ENCODE results near the gene SERPING1. TPM values are rescaled to one million over a fixed set of nuclear protein-coding genes. Genes with fewer than 3 reads are reported as not detected.

The SERPING1 gene
- total and polyA plus RNA-seq, 2 donors from 2014 or later: 361 to 785 TPM

DNA sequence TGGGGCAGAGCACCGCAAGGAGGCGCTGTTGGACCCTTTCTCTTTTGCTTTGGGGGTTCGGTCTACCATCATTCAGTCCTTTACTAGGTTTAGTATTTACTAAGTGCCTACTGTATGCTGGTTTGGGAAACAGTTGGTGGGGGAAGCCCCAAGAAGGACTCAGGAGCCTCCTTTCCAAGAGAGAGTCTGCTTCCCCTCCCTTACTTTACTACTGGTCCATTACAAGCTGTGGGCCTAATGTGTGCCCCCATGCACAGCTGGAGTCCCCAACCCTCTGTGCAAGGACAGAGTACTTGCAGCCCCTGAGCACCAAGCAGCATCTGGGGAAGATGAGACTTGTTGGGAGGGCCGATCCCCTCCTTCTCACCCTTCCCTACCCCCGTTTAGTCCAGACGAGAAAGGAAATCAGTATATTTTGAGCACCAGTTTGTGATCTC, 29.1 kb upstream of the SERPING1 start:
- Histone ChIP-seq H3K27ac (ENCODE audit: low read depth in 2 of 2, low read length in 2 of 2) (peak overlapping the region; percentile 51 to 59), H3K27me3 (ENCODE audit: control insufficient read depth, insufficient read depth, low read length) (no peaks in the 10 kb centered on the region), H3K9ac (ENCODE audit: low read length in 3 of 3) (peak overlapping the region in 1 of 3 donors; percentile 80), H3K36me3 (ENCODE audit: control insufficient read depth in 2 of 3, insufficient read depth in 3 of 3, low read length in 3 of 3) (no peaks in the 10 kb centered on the region), H3K4me3 (ENCODE audit: low read length in 3 of 3) (peak overlapping the region in 2 of 3 donors; percentile 62 to 85), H3K4me1 (ENCODE audit: control insufficient read depth in 2 of 3, insufficient read depth in 2 of 3, low read depth in 1 of 3, low read length in 3 of 3) (peaks cover 0 to 12% (median 0%) of the 10 kb centered on the region in 3 donors), H3K9me3 (ENCODE audit: control insufficient read depth in 2 of 3, insufficient read depth in 1 of 3, low read length in 3 of 3) (no peaks in the 10 kb centered on the region)
- DNase-seq (peak in 3 of 5 donors; percentile 89 to 92 (median 90)), FAIRE-seq (no peak)
- intact Hi-C loops (cut with DNase I): no loop called here
- TF ChIP-seq CTCF (IDR thresholded peaks at IDR 0.05; ENCODE audit: borderline replicate concordance, extremely low read depth, insufficient read depth): peak; percentile 82

DNA sequence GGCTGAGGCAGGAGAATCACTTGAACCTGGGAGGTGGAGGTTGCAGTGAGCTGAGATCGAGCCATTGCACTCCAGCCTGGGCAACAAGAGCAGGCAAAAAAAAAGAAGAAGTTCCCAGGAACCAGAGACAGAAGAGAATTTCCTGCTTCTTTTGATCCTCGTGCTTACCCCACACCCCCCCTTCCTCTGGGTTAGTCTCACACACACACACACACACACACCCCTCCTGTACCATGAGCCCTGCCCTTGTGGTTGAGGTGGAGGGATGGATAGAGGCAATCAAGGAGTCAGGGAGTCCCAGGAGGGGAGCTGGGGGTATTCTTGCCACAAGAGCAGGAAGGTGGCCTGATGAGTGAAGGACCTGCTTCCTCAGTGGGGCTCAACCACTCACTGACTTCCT, 25.9 kb upstream of the SERPING1 start:
- peaks cover 0 to 6% (median 0%) of the 10 kb centered on the region in 3 donors for H3K4me1 ChIP-seq (ENCODE audit: control insufficient read depth in 2 of 3, insufficient read depth in 2 of 3, low read depth in 1 of 3, low read length in 3 of 3)
- no peaks in the 10 kb centered on the region for H3K36me3 ChIP-seq (ENCODE audit: control insufficient read depth in 2 of 3, insufficient read depth in 3 of 3, low read length in 3 of 3)
- no peak overlapping the region for H3K9ac ChIP-seq (ENCODE audit: low read length in 3 of 3)
- H3K27me3 ChIP-seq (ENCODE audit: control insufficient read depth, insufficient read depth, low read length): no peaks in the 10 kb centered on the region
- no peaks in the 10 kb centered on the region for H3K9me3 ChIP-seq (ENCODE audit: control insufficient read depth in 2 of 3, insufficient read depth in 1 of 3, low read length in 3 of 3)
- no peak for TF ChIP-seq CTCF (IDR thresholded peaks at IDR 0.05; ENCODE audit: borderline replicate concordance, extremely low read depth, insufficient read depth)
- no peak for DNase-seq
- intact Hi-C loops (cut with DNase I): no loop called here
- FAIRE-seq: no peak
- no peak overlapping the region for H3K4me3 ChIP-seq (ENCODE audit: low read length in 3 of 3)
- H3K27ac ChIP-seq (ENCODE audit: low read depth in 2 of 2, low read length in 2 of 2): no peak overlapping the region

GRCh38 chr11:57574061-57574460, 23.4 kb upstream of the SERPING1 start:
- Histone ChIP-seq H3K9ac (ENCODE audit: low read length in 3 of 3) (no peak overlapping the region), H3K4me3 (ENCODE audit: low read length in 3 of 3) (no peak overlapping the region), H3K36me3 (ENCODE audit: control insufficient read depth in 2 of 3, insufficient read depth in 3 of 3, low read length in 3 of 3) (no peaks in the 10 kb centered on the region), H3K4me1 (ENCODE audit: control insufficient read depth in 2 of 3, insufficient read depth in 2 of 3, low read depth in 1 of 3, low read length in 3 of 3) (no peaks in the 10 kb centered on the region), H3K9me3 (ENCODE audit: control insufficient read depth in 2 of 3, insufficient read depth in 1 of 3, low read length in 3 of 3) (no peaks in the 10 kb centered on the region), H3K27me3 (ENCODE audit: control insufficient read depth, insufficient read depth, low read length) (no peaks in the 10 kb centered on the region), H3K27ac (ENCODE audit: low read depth in 2 of 2, low read length in 2 of 2) (no peak overlapping the region)
- DNase-seq (no peak), FAIRE-seq (no peak)
- intact Hi-C loops (cut with DNase I): no loop called here
- no peak for TF ChIP-seq CTCF (IDR thresholded peaks at IDR 0.05; ENCODE audit: borderline replicate concordance, extremely low read depth, insufficient read depth)

GRCh38 chr11:57584341-57584740, 13.1 kb upstream of the SERPING1 start:
- intact Hi-C loops (cut with DNase I): no loop called here
- FAIRE-seq: no peak
- DNase-seq: no peak
- H3K27me3 ChIP-seq (ENCODE audit: control insufficient read depth, insufficient read depth, low read length): no peaks in the 10 kb centered on the region
- no peak overlapping the region for H3K9ac ChIP-seq (ENCODE audit: low read length in 3 of 3)
- no peak for TF ChIP-seq CTCF (IDR thresholded peaks at IDR 0.05; ENCODE audit: borderline replicate concordance, extremely low read depth, insufficient read depth)
- H3K27ac ChIP-seq (ENCODE audit: low read depth in 2 of 2, low read length in 2 of 2): no peak overlapping the region
- no peak overlapping the region for H3K4me3 ChIP-seq (ENCODE audit: low read length in 3 of 3)
- H3K36me3 ChIP-seq (ENCODE audit: control insufficient read depth in 2 of 3, insufficient read depth in 3 of 3, low read length in 3 of 3): no peaks in the 10 kb centered on the region
- no peaks in the 10 kb centered on the region for H3K4me1 ChIP-seq (ENCODE audit: control insufficient read depth in 2 of 3, insufficient read depth in 2 of 3, low read depth in 1 of 3, low read length in 3 of 3)
- H3K9me3 ChIP-seq (ENCODE audit: control insufficient read depth in 2 of 3, insufficient read depth in 1 of 3, low read length in 3 of 3): no peaks in the 10 kb centered on the region
